ENCODE data around the gene COPB1.

- TF ChIP-seq CTCF (IDR thresholded peaks at IDR 0.05) (no peak), POLR2A (IDR thresholded peaks at IDR 0.05) (no peak), POLR2AphosphoS5 (IDR thresholded peaks at IDR 0.05) (no peak)
These were observed 45.0 kb upstream of the COPB1 start for GRCh38 chr11:14544611-14545010.
